Measurements from ENCODE around the gene CATSPERZ. TPM values are rescaled to one million over a fixed set of nuclear protein-coding genes. Genes with fewer than 3 reads are reported as not detected.

CATSPERZ gene
- total and polyA plus RNA-seq, 2 of the 13 experiments (the other 11 are each of a cell fraction or from before 2014, with no cell fraction given), result 0.22 to 0.48 TPM

GRCh38 chr11:64317325-64317960, 17.3 kb downstream of the CATSPERZ start, which contains the start of gene TRMT112 (continued):
- no peak for TF ChIP-seq THAP8 (CRISPR knock-in tag; IDR thresholded peaks at IDR 0.05; ENCODE audit: borderline replicate concordance)
- TF ChIP-seq POGZ (CRISPR knock-in tag; IDR thresholded peaks at IDR 0.05), result peak; percentile 63
- TF ChIP-seq ZNF160 (CRISPR knock-in tag; IDR thresholded peaks at IDR 0.05), result 0 out of 2 replicates have a peak, but pooled peaks have one; percentile 31
- no peak for TF ChIP-seq ZSCAN20 (CRISPR knock-in tag; IDR thresholded peaks at IDR 0.05; ENCODE audit: borderline replicate concordance)
- no peak for TF ChIP-seq ZNF775 (CRISPR knock-in tag; IDR thresholded peaks at IDR 0.05; ENCODE audit: borderline replicate concordance)
- peak; percentile 76 for TF ChIP-seq SAP130 (CRISPR knock-in tag; IDR thresholded peaks at IDR 0.05; ENCODE audit: low read depth)
- TF ChIP-seq MAFK (conservative IDR thresholded peaks at IDR 0.05 in 1 of 2, IDR thresholded peaks at IDR 0.05 in 1 of 2; ENCODE audit: low read length in 2 of 2), result peak; percentile 88 to 93
- TF ChIP-seq SRSF1 (optimal IDR thresholded peaks at IDR 0.05; ENCODE audit: low read depth, low read length), result no peak
- TF ChIP-seq ZNF768 (CRISPR knock-in tag; IDR thresholded peaks at IDR 0.05), result peak; percentile 52; the same call in 1 of the 2 replicates
- no peak for TF ChIP-seq REL (CRISPR knock-in tag; conservative IDR thresholded peaks at IDR 0.05)
- no peak for TF ChIP-seq MTA3 (CRISPR knock-in tag; IDR thresholded peaks at IDR 0.05)
- TF ChIP-seq, protein P1, sequence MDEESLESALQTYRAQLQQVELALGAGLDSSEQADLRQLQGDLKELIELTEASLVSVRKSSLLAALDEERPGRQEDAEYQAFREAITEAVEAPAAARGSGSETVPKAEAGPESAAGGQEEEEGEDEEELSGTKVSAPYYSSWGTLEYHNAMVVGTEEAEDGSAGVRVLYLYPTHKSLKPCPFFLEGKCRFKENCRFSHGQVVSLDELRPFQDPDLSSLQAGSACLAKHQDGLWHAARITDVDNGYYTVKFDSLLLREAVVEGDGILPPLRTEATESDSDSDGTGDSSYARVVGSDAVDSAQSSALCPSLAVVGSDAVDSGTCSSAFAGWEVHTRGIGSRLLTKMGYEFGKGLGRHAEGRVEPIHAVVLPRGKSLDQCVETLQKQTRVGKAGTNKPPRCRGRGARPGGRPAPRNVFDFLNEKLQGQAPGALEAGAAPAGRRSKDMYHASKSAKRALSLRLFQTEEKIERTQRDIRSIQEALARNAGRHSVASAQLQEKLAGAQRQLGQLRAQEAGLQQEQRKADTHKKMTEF (CRISPR knock-in tag; IDR thresholded peaks at IDR 0.05), result no peak; the same call in 1 of the 2 replicates
- TF ChIP-seq, protein P2, sequence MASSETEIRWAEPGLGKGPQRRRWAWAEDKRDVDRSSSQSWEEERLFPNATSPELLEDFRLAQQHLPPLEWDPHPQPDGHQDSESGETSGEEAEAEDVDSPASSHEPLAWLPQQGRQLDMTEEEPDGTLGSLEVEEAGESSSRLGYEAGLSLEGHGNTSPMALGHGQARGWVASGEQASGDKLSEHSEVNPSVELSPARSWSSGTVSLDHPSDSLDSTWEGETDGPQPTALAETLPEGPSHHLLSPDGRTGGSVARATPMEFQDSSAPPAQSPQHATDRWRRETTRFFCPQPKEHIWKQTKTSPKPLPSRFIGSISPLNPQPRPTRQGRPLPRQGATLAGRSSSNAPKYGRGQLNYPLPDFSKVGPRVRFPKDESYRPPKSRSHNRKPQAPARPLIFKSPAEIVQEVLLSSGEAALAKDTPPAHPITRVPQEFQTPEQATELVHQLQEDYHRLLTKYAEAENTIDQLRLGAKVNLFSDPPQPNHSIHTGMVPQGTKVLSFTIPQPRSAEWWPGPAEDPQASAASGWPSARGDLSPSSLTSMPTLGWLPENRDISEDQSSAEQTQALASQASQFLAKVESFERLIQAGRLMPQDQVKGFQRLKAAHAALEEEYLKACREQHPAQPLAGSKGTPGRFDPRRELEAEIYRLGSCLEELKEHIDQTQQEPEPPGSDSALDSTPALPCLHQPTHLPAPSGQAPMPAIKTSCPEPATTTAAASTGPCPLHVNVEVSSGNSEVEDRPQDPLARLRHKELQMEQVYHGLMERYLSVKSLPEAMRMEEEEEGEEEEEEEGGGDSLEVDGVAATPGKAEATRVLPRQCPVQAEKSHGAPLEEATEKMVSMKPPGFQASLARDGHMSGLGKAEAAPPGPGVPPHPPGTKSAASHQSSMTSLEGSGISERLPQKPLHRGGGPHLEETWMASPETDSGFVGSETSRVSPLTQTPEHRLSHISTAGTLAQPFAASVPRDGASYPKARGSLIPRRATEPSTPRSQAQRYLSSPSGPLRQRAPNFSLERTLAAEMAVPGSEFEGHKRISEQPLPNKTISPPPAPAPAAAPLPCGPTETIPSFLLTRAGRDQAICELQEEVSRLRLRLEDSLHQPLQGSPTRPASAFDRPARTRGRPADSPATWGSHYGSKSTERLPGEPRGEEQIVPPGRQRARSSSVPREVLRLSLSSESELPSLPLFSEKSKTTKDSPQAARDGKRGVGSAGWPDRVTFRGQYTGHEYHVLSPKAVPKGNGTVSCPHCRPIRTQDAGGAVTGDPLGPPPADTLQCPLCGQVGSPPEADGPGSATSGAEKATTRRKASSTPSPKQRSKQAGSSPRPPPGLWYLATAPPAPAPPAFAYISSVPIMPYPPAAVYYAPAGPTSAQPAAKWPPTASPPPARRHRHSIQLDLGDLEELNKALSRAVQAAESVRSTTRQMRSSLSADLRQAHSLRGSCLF (CRISPR knock-in tag; IDR thresholded peaks at IDR 0.05; ENCODE audit: borderline replicate concordance), result no peak
- TF ChIP-seq ATF5 (CRISPR knock-in tag; IDR thresholded peaks at IDR 0.05; ENCODE audit: low read depth), result no peak
- no peak for TF ChIP-seq FOXO4 (CRISPR knock-in tag; conservative IDR thresholded peaks at IDR 0.05)
- TF ChIP-seq FOXK1 (CRISPR knock-in tag; IDR thresholded peaks at IDR 0.05; ENCODE audit: borderline replicate concordance, low read depth), result peak; percentile 51; the same call in 1 of the 2 replicates
- no peak for TF ChIP-seq SIX4 (CRISPR knock-in tag; IDR thresholded peaks at IDR 0.05)
- TF ChIP-seq TBP (CRISPR knock-in tag; IDR thresholded peaks at IDR 0.05), result no peak
- no peak for TF ChIP-seq ZNF619 (CRISPR knock-in tag; IDR thresholded peaks at IDR 0.05)
- 0 out of 2 replicates have a peak, but pooled peaks have one; percentile 70 for TF ChIP-seq ZNF441 (CRISPR knock-in tag; IDR thresholded peaks at IDR 0.05; ENCODE audit: borderline replicate concordance)
- no peak for TF ChIP-seq MIER2 (CRISPR knock-in tag; IDR thresholded peaks at IDR 0.05)

Data from HepG2 (cell line).